Measurements from ENCODE around the gene CDH20.
"Not testable (repeated sequence)": the region's sequence is repeated elsewhere in the genome, so short reads cannot be mapped to it uniquely, and the experiment has no call there.

Gene CDH20

DNA sequence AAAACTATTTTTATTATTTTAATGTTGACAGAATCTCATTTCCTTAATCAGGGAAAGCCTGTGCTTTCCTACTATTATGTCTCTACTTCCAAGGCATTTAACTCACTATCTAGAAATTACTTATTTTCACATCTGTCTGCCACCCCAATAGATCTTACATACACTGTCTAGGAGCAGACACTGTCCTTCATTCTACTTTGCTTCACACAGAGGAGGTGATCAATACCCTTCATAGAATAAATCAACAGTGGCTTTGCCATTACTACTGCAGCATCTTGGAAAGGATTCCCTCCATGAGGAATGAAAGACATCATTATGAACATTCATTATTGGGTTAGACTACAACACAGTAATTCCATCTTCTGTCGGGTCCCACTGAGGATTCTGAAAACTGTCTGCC lies 31.7 kb downstream of the CDH20 start:
- no peaks in the 10 kb centered on the region for H3K27me3 Mint-ChIP-seq
- no peak overlapping the region for H3K27ac Mint-ChIP-seq
- CTCF ChIA-PET = no interaction called here
- H3K4me3 Mint-ChIP-seq = no peak overlapping the region
- no peaks in the 10 kb centered on the region for H3K36me3 Mint-ChIP-seq
- H3K9me3 Mint-ChIP-seq = no peaks in the 10 kb centered on the region
- no peak for DNase-seq
- H3K4me1 Mint-ChIP-seq = no peaks in the 10 kb centered on the region

DNA sequence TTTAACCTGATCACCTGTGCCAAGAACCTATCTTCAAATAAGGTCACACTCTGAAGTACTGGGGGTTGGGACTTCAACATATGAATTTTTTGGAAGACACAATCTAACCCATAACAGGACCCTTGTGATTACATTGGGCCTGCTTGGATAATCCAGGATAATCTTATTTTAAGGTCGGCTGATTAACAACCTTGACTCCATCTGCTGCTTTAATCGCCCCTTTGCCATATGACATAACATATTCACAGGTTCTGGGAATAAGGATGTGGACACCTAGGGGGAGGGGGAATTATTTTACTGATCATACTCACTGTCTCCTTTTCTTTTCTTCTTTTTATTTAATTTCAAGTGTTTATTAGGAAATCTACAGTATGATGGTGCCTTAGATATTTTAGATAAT lies 34.8 kb downstream of the CDH20 start:
- CTCF ChIA-PET = no interaction called here
- H3K4me1 Mint-ChIP-seq = no peaks in the 10 kb centered on the region
- no peak overlapping the region for H3K27ac Mint-ChIP-seq
- no peaks in the 10 kb centered on the region for H3K36me3 Mint-ChIP-seq
- DNase-seq = no peak
- no peaks in the 10 kb centered on the region for H3K27me3 Mint-ChIP-seq
- H3K9me3 Mint-ChIP-seq = no peaks in the 10 kb centered on the region
- no peak overlapping the region for H3K4me3 Mint-ChIP-seq

DNA sequence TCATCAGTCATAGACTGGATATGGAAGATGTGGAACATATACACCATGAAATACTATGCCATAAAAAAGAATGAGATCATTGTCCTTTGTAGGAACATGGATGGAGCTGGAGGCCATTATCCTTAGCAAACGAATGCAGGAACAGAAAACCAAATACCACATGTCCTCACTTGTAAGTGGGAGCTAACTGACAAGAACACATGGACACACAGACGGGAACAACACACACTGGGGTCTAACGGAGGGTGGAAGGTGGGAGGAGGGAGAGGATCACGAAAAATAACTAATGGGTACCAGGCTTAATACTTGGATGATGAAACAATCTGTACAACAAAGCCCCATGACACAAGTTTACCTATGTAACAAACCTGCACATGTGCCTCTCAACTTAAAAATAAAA lies 36.4 kb downstream of the CDH20 start:
- H3K27me3 Mint-ChIP-seq, H3K9me3 Mint-ChIP-seq, H3K27ac Mint-ChIP-seq, CTCF ChIA-PET, H3K4me1 Mint-ChIP-seq, H3K4me3 Mint-ChIP-seq, H3K36me3 Mint-ChIP-seq, DNase-seq: not testable (repeated sequence)

DNA sequence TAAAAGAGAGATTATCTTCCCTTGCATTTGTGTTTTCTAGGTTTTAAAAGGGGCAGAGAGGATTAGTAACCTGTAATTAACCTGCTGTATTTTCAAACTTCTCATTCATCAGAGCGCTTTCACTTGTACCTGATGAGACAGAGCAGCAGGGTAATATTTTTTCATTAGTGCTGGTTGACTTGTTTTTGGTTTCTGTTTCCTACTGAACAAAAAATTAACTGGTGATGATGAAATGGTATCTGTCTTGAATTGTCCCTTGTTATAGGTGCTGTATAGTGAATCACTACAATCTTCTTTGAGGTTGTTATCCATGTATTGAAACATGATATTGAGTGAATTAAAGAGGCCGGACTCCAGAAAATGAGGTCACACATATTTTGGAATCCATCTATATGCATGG lies 37.9 kb downstream of the CDH20 start:
- Mint-ChIP-seq H3K27me3 (no peaks in the 10 kb centered on the region), H3K4me1 (no peaks in the 10 kb centered on the region), H3K9me3 (no peaks in the 10 kb centered on the region), H3K36me3 (no peaks in the 10 kb centered on the region), H3K27ac (no peak overlapping the region), H3K4me3 (no peak overlapping the region)
- no peak for DNase-seq
- CTCF ChIA-PET = no interaction called here

DNA sequence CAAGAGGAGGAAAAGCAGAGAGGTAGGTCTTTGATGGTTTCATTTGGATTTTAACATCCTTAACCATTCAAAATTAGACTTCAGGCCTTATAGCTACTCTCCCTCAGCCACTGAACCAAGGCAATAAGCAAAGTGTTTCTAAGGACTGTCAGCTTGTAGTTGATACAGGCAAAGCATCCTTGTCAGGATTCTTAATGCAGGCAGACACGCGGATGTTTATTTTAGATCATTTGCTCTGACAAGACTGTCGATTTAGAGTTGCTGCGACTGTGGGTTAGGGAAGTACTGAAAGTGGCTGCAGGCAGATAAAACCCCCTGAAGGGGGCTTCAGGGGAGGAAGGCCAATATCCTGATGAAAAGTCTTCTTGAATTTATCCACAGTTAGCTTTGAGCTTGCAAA lies 46.6 kb downstream of the CDH20 start:
- Mint-ChIP-seq H3K36me3 (no peaks in the 10 kb centered on the region), H3K4me1 (no peaks in the 10 kb centered on the region), H3K9me3 (no peaks in the 10 kb centered on the region), H3K4me3 (no peak overlapping the region), H3K27me3 (no peaks in the 10 kb centered on the region), H3K27ac (no peak overlapping the region)
- DNase-seq = no peak
- CTCF ChIA-PET = no interaction called here

DNA sequence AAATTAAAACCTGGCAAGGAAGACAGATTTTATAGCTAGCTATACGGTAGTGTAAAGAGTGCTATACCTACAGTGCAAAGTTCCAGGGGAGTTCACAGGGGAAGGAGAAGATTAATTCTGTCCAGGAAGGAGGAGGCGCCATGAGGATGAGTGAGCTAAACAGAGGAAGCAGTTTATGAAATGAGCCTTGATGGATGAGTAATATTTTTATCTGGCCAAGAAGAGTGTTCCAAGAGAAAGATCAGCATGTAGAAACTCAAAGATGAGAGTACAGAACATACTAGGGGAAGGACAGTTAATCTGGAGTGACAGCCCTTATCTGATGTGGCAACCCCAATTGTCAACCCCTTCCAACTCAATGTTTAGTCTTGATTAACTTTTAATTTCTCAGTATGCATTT lies 54.8 kb downstream of the CDH20 start:
- Mint-ChIP-seq H3K27ac (no peak overlapping the region), H3K27me3 (no peaks in the 10 kb centered on the region), H3K4me1 (no peaks in the 10 kb centered on the region), H3K36me3 (no peaks in the 10 kb centered on the region), H3K4me3 (no peak overlapping the region), H3K9me3 (no peaks in the 10 kb centered on the region)
- no peak for DNase-seq
- CTCF ChIA-PET = no interaction called here

DNA sequence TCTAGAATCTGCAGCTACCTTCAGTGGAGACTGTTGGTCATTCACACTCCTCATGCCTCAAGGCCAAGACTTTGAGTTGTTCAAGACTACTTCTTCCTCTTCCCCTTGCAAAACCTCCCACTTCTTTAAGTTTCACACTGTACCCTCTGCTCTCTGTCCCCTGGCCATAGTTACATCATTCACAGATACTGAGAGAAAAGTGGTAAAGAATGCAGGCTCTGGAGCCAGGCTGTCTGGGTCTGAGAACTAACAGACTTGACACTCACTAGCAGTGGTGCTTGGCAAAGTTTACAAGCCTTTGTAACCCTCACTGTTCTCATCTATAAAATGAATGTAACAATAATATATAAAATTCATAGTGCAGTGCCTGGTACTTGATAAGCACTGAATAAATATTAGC lies 61.8 kb downstream of the CDH20 start:
- CTCF ChIA-PET = no interaction called here
- no peak overlapping the region for H3K27ac Mint-ChIP-seq
- no peaks in the 10 kb centered on the region for H3K4me1 Mint-ChIP-seq
- DNase-seq = no peak
- H3K4me3 Mint-ChIP-seq = no peak overlapping the region
- peaks cover 1% of the 10 kb centered on the region for H3K9me3 Mint-ChIP-seq
- no peaks in the 10 kb centered on the region for H3K27me3 Mint-ChIP-seq
- H3K36me3 Mint-ChIP-seq = no peaks in the 10 kb centered on the region

DNA sequence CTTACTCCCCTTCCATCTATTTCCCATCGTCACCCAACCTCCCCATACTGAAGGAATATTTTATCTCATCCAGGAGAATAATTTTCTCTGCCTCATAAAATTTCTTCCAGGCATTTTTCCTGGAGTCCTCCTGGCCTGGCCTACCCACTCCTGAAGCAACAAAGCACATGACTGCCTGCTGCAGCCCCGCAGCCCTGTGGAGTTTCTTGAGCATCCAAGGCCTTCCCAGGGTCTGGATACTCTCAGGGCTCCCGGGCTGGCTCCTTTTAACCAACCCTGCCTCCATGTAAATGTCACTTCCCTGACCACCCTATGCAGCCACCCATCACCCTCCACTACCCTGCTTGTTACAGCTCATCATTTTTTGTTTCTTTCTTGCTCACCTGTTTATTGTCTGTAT lies 64.0 kb downstream of the CDH20 start:
- H3K9me3 Mint-ChIP-seq = peaks cover 1% of the 10 kb centered on the region
- CTCF ChIA-PET = no interaction called here
- no peaks in the 10 kb centered on the region for H3K4me1 Mint-ChIP-seq
- H3K36me3 Mint-ChIP-seq = no peaks in the 10 kb centered on the region
- no peak for DNase-seq
- no peak overlapping the region for H3K27ac Mint-ChIP-seq
- no peaks in the 10 kb centered on the region for H3K27me3 Mint-ChIP-seq
- H3K4me3 Mint-ChIP-seq = no peak overlapping the region

DNA sequence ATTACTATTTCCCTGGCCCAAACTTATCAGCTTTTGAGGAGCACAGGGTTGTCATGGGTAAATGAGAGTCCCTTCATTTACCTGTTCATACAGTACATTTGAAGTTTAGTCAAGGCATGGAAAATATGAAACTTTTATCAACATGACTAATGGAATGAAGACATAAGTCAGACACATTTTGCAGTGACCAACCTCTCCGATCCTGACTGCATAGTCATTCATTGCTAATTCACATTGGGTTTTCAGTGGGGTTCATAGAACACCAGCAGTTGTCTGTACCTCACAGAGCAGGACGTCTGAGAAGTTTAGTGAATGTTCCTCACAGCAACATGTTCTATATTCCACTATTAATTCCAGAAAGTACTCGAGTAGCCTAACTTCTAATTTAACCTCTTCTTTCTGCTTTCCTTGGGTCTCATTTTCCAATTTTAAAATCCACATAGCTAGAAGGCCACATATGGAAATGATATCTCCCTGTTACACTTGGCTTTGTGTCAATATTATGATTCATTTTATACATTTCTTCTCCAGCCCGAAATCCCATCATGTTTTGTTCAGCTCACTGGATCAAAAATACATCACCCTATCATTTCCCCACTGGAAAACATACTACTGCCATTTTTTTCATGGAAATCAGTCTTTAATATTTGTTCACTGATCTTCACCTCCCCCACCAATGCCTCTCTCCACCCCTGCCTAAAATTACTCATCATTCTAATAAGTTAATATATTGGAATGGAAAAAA lies 65.9 kb downstream of the CDH20 start:
- no peaks in the 10 kb centered on the region for H3K4me1 Mint-ChIP-seq
- H3K4me3 Mint-ChIP-seq = no peak overlapping the region
- H3K9me3 Mint-ChIP-seq = peaks cover 1% of the 10 kb centered on the region

DNA sequence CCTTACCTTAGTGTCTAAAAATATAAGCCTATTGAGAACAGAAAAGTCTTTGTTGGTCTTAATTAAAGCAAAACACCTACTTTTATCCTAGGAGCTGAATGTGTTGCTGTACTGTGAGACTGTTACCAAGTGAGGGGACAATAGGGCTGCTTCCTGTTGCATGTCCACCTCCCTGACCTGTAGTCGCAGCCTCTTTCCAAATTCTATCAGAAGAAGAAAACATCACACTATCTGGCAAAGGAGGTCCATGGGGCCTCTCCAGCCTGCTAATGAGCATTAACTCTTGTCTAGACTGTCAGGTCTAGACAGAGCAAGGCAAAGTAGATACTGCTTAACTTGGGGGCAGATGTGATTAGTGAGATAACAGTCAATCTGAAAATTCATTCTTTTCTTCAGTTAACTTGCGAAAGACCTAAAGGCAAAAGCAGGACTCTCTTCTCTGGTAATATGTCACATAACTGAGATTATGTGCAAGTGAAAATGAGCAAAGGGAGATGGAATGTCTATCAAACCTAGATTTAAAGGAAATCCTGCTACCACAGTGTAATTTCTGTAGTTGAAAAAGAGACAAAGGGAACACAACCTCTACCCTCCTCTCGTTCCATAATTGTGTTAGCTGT lies 66.9 kb downstream of the CDH20 start:
- CTCF ChIA-PET = no interaction called here
- H3K9me3 Mint-ChIP-seq = peaks cover 1% of the 10 kb centered on the region
- no peak for DNase-seq
- H3K36me3 Mint-ChIP-seq = no peaks in the 10 kb centered on the region
- no peaks in the 10 kb centered on the region for H3K4me1 Mint-ChIP-seq
- no peaks in the 10 kb centered on the region for H3K27me3 Mint-ChIP-seq
- H3K4me3 Mint-ChIP-seq = no peak overlapping the region
- H3K27ac Mint-ChIP-seq = no peak overlapping the region

More for the DNA sequence above, 65.9 kb downstream of the CDH20 start:
- Mint-ChIP-seq H3K27ac (no peak overlapping the region), H3K36me3 (no peaks in the 10 kb centered on the region), H3K27me3 (no peaks in the 10 kb centered on the region)
- CTCF ChIA-PET = no interaction called here
- DNase-seq = no peak

DNA sequence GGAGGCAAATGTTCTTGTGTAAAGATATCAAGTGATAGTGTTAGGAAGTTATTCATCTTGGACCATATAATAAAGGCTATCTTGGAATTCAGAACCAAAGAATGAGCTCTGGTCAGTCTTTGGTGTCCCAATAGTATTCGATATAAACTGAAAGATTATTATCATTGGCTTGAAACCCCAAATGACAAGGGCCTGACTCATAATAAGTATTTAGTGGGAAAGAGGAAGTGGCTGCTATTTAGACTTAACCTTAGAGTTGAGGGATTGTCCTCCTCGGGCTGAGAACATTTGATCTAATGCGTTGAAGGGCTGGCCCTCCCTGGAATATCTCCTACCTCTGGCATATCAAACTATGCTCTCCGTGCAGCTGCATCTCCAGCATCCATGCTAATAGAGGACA lies 67.5 kb downstream of the CDH20 start:
- CTCF ChIA-PET = no interaction called here
- no peak overlapping the region for H3K4me3 Mint-ChIP-seq
- no peak overlapping the region for H3K27ac Mint-ChIP-seq
- H3K4me1 Mint-ChIP-seq = no peaks in the 10 kb centered on the region
- H3K9me3 Mint-ChIP-seq = peaks cover 1% of the 10 kb centered on the region
- no peaks in the 10 kb centered on the region for H3K27me3 Mint-ChIP-seq
- no peaks in the 10 kb centered on the region for H3K36me3 Mint-ChIP-seq
- DNase-seq = no peak

DNA sequence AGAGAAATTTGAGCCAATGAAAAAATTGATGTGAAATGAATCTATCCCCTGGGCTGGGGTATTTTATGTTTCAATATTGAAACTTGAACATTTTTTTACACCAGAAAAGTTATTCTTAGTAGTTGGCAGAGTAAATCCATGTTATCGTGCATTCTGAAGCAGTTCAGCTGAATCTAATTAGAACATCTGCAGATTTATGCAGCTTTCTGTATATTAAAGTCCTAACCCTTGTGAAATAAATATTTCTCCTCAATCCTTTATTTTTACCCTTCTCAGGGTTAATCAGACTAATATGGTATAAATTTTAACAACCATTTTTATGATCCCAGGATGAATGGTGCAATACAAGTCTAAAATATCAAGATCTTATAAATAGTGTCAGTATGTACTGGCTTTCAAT lies 69.5 kb downstream of the CDH20 start:
- DNase-seq = no peak
- CTCF ChIA-PET = no interaction called here

DNA sequence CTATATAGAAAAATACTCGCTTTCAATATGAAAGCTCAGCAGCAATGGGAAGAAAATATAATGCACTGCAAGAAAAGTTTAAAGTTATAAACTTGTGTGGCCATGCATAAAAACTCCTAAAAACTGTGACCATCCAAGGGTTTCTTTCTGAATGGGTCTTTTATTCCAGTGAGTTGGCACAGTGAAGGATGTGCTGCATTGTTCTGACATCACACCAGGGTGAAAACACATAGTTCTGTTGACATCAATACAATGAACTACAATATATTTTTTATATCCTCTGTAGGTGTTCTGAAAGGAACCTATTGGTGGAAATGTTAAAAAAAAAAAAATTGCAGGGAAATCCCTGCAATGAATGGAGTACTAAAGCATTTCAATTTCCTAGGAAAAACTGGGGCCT lies 80.2 kb downstream of the CDH20 start:
- Mint-ChIP-seq H3K36me3 (no peaks in the 10 kb centered on the region), H3K9me3 (no peaks in the 10 kb centered on the region), H3K4me3 (no peak overlapping the region), H3K27ac (no peak overlapping the region), H3K4me1 (no peaks in the 10 kb centered on the region), H3K27me3 (no peaks in the 10 kb centered on the region)
- CTCF ChIA-PET = no interaction called here
- DNase-seq = no peak

More for the DNA sequence above, 69.5 kb downstream of the CDH20 start:
- Mint-ChIP-seq H3K27me3 (no peaks in the 10 kb centered on the region), H3K4me1 (no peaks in the 10 kb centered on the region), H3K9me3 (no peaks in the 10 kb centered on the region), H3K4me3 (no peak overlapping the region), H3K27ac (no peak overlapping the region), H3K36me3 (no peaks in the 10 kb centered on the region)

DNA sequence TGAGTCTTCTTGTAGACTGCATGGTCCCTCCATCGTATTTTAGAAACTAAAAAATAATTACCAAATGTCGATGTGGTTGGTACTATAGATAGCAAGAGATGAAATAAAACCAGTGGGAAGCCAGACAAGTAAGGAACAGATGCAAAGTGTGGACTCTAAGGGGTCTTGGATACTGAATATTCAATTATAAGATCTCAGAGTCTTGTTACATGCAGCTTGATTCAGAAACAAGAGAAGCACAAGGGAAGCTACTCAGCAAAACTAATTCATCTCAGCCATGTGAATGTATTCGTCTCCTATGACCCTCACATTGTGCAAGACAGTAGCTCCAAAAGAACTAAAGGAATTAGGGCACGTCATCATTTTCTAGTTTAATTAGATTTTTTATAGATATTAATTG lies 80.9 kb downstream of the CDH20 start:
- Mint-ChIP-seq H3K9me3 (no peaks in the 10 kb centered on the region), H3K36me3 (no peaks in the 10 kb centered on the region), H3K4me1 (no peaks in the 10 kb centered on the region), H3K27ac (no peak overlapping the region), H3K27me3 (no peaks in the 10 kb centered on the region), H3K4me3 (no peak overlapping the region)
- DNase-seq = no peak
- CTCF ChIA-PET = no interaction called here

DNA sequence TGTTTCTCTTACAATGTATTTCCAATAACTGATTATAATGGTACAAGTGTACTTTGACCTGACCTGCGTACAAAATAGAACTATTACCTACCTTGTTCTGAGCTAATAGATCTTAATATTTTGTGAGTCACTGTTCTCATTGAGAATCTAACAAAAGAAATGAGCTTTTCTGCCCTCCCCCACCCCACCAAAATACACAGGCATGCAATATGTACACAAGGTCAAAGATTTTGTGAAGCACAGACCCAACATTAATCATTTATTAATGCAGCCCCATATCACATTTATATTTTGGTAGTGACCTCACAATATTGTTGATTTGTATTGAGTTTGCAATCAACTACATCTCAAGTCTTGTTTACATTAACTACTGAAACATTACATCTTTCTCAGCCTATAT lies 86.5 kb downstream of the CDH20 start:
- no peaks in the 10 kb centered on the region for H3K36me3 Mint-ChIP-seq
- DNase-seq = no peak
- CTCF ChIA-PET = no interaction called here
- H3K9me3 Mint-ChIP-seq = no peaks in the 10 kb centered on the region
- H3K27ac Mint-ChIP-seq = no peak overlapping the region
- H3K27me3 Mint-ChIP-seq = no peaks in the 10 kb centered on the region
- H3K4me1 Mint-ChIP-seq = no peaks in the 10 kb centered on the region
- H3K4me3 Mint-ChIP-seq = no peak overlapping the region
